ENCODE results near the gene SCN2B. TPM values are rescaled to one million over a fixed set of nuclear protein-coding genes. Genes with fewer than 3 reads are reported as not detected.
"Not testable (repeated sequence)": the region's sequence is repeated elsewhere in the genome, so short reads cannot be mapped to it uniquely, and the experiment has no call there.

SCN2B gene
- total RNA-seq, 2 donors from 2014 or later, result 3.4 to 8.2 TPM

- H3K9me3 ChIP-seq, result no peaks in the 10 kb centered on the region
- no peak overlapping the region for H3K4me3 ChIP-seq
- no peaks in the 10 kb centered on the region for H3K36me3 ChIP-seq
- TF ChIP-seq CTCF (IDR thresholded peaks at IDR 0.05), result no peak
- no peak for DNase-seq (ENCODE audit: low spot score)
- no peaks in the 10 kb centered on the region for H3K4me1 ChIP-seq
- H3K27me3 ChIP-seq, result no peaks in the 10 kb centered on the region
- H3K27ac ChIP-seq, result no peak overlapping the region
Observed at GRCh38 chr11:118186346-118187107, 10.1 kb upstream of the SCN2B start.

- H3K36me3 ChIP-seq, result no peaks in the 10 kb centered on the region
- no peak for TF ChIP-seq CTCF (IDR thresholded peaks at IDR 0.05)
- H3K4me1 ChIP-seq, result peaks cover 0 to 12% of the 10 kb centered on the region in 2 donors
- no peaks in the 10 kb centered on the region for H3K27me3 ChIP-seq
- no peaks in the 10 kb centered on the region for H3K9me3 ChIP-seq
- no peak overlapping the region for H3K4me3 ChIP-seq
- DNase-seq (ENCODE audit: low spot score), result no peak
- H3K27ac ChIP-seq, result no peak overlapping the region
Observed at GRCh38 chr11:118184784-118185579, 8.5 kb upstream of the SCN2B start.

DNA sequence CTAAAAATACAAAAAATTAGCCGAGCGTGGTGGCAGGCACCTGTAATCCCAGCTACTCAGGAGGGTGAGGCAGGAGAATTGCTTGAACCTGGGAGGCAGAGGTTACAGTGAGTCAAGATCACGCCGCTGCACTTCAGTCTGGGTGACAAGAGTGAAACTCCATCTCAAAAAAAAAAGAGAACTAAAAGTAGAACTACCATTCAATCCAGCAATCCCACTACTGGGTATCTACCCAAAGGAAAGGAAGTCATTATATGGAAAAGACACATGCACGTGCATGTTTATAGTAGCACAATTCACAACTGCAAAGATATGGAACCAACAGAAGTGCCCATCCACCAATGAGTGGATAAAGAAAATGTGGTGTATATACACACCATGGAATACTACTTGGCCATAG lies 7.3 kb upstream of the SCN2B start:
- peaks cover 0 to 16% of the 10 kb centered on the region in 2 donors for H3K4me1 ChIP-seq
- not testable (repeated sequence) for DNase-seq (ENCODE audit: low spot score); H3K4me3 ChIP-seq; H3K27ac ChIP-seq; H3K9me3 ChIP-seq; H3K27me3 ChIP-seq; H3K36me3 ChIP-seq

DNA sequence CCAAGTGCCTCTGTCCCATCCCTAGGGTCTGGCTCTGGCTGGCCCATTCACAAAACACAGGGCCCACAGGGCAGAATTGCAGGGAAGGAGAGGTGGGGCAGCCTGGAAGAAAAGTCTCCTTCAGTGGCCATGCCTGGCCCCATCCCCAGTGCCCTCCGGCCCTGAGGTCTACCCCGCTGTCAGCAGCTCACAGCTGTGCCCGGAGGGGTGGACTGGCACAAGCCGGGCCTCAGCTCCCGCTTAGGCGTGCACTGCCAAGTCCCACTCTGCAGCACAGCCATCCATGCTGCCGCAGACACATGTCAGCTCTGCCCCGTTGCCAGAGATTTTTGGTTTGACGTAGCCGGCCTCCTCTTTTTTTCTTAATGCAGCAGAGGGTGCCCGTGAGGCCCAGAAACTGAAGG lies 3.9 kb upstream of the SCN2B start:
- Histone ChIP-seq H3K27me3 (no peaks in the 10 kb centered on the region), H3K4me1 (peaks cover 0 to 16% of the 10 kb centered on the region in 2 donors), H3K27ac (peak overlapping the region; percentile 82 to 83), H3K4me3 (no peak overlapping the region), H3K9me3 (no peaks in the 10 kb centered on the region), H3K36me3 (no peaks in the 10 kb centered on the region)
- DNase-seq (ENCODE audit: low spot score), result peak; percentile 85
- no peak for TF ChIP-seq CTCF (IDR thresholded peaks at IDR 0.05)

- TF ChIP-seq CTCF (IDR thresholded peaks at IDR 0.05), result no peak
- DNase-seq (ENCODE audit: low spot score), result no peak
- Histone ChIP-seq H3K27me3 (no peaks in the 10 kb centered on the region), H3K27ac (peak overlapping the region; percentile 78 to 92), H3K9me3 (no peaks in the 10 kb centered on the region), H3K4me3 (no peak overlapping the region), H3K4me1 (peaks cover 0 to 19% of the 10 kb centered on the region in 2 donors), H3K36me3 (no peaks in the 10 kb centered on the region)
Observed at GRCh38 chr11:118176778-118177134, 317 bp upstream of the SCN2B start.

All from right atrium auricular region (tissue), 2 donors.